ENCODE results near the gene ALKBH4.
"Not testable (repeated sequence)": the region's sequence is repeated elsewhere in the genome, so short reads cannot be mapped to it uniquely, and the experiment has no call there.

DNA sequence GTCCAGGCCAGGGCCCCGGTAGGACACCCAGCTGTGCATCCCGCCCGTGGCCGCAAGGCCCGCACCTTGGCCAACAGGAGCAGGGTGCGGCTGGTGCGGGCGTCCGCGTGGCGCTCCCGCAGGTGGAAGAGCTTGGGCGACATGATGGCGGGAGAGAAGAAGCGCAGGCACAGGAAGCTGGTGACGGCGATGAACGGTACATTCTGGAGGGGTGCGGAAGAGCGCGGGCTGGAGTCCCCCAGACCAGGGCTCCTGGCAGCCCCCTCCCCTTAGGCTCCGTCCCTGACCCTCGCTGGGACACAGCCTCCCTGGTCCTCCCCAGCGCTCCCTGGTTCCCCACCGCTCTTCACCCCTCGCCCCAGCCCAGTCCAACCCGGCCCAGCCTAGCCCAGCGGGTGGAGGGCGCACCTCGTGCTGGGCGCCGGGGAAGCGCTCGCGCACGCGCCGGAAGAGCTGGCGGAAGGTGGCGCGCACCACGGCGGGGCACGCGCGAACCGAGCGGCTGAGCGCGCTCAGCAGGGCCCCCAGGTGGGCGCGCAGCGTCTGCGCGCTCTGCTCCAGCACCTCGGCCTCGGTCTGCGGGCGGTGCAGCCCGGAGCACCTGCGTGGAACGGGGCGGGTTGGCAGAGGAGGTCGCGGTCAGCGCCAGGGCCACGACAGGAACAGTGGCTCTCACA lies 29.9 kb upstream of the ALKBH4 start:
- TF ChIP-seq CTCF (IDR thresholded peaks at IDR 0.05; ENCODE audit: poor library complexity, severe bottlenecking); POLR2AphosphoS5 (IDR thresholded peaks at IDR 0.05); EZH2 (IDR thresholded peaks at IDR 0.05; ENCODE audit: borderline replicate concordance, insufficient read depth, low read length, poor library complexity, severe bottlenecking); MXI1 (conservative IDR thresholded peaks at IDR 0.05; ENCODE audit: poor library complexity, severe bottlenecking); REST (IDR thresholded peaks at IDR 0.05; ENCODE audit: borderline replicate concordance); TAF1 (IDR thresholded peaks at IDR 0.05; ENCODE audit: low read depth); EP300 (conservative IDR thresholded peaks at IDR 0.05; ENCODE audit: poor library complexity, severe bottlenecking): not testable (repeated sequence)
